HUES48 (cell line): Measurements from ENCODE around the gene CT45A6.
"Not testable (repeated sequence)": the region's sequence is repeated elsewhere in the genome, so short reads cannot be mapped to it uniquely, and the experiment has no call there.

ENCODE experiments used
- H3K27ac ChIP-seq: one replicate; pipeline ENCODE4 v1.7.0; 2013; ENCODE audit warnings: low read depth, low read length, inconsistent platforms
- H3K27me3 ChIP-seq: 2 replicates; pipeline ENCODE4 v1.6.1; 2013; ENCODE audit warnings: mild to moderate bottlenecking, low read length; ENCODE audit not compliant: control insufficient read depth, insufficient read depth
- H3K36me3 ChIP-seq: 2 replicates; pipeline ENCODE4 v1.6.1; 2013; ENCODE audit warnings: low read length; ENCODE audit not compliant: control insufficient read depth, insufficient read depth
- H3K4me1 ChIP-seq: 2 replicates; pipeline ENCODE4 v1.6.1; 2013; ENCODE audit warnings: mild to moderate bottlenecking, low read length; ENCODE audit not compliant: control insufficient read depth, insufficient read depth
- H3K4me3 ChIP-seq: 2 replicates; pipeline ENCODE4 v1.5.1; 2013; ENCODE audit warnings: mild to moderate bottlenecking, low read depth, low read length
- H3K9ac ChIP-seq: 2 replicates; pipeline ENCODE4 v1.6.1; 2013; ENCODE audit warnings: mild to moderate bottlenecking, low read depth, low read length, moderate library complexity
- H3K9me3 ChIP-seq: 2 replicates; pipeline ENCODE4 v1.6.1; 2013; ENCODE audit warnings: low read length; ENCODE audit not compliant: control insufficient read depth, insufficient read depth

Gene CT45A6, protein sequence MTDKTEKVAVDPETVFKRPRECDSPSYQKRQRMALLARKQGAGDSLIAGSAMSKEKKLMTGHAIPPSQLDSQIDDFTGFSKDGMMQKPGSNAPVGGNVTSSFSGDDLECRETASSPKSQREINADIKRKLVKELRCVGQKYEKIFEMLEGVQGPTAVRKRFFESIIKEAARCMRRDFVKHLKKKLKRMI

DNA sequence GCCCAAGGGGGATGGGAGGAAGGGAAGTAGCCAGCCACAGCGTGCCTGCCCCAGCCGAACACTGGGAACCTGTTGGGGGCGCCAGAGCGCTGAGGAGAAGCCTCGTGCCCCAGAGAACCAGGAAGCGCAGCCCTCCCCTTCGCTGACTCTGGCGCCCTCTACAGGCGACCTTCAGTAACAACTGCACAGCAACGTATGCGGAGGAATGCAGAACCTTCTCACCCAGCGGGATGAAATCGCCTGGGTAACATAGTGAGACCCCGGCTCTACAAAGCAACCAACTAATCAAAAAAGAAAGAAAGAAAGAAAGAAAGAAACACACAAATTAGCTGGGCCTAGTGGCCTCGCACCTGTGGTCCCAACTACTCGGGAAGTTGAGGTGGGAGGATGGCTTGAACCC is at the start of gene CT45A6:
Gene CT45A6 (minus strand): TSS at position 101 of the 400 bp plus-strand sequence. CDS start 3,794 bp downstream, outside the sequence.
- H3K27me3 ChIP-seq, H3K9ac ChIP-seq, H3K4me3 ChIP-seq, H3K4me1 ChIP-seq, H3K36me3 ChIP-seq, H3K9me3 ChIP-seq, H3K27ac ChIP-seq: not testable (repeated sequence)

DNA sequence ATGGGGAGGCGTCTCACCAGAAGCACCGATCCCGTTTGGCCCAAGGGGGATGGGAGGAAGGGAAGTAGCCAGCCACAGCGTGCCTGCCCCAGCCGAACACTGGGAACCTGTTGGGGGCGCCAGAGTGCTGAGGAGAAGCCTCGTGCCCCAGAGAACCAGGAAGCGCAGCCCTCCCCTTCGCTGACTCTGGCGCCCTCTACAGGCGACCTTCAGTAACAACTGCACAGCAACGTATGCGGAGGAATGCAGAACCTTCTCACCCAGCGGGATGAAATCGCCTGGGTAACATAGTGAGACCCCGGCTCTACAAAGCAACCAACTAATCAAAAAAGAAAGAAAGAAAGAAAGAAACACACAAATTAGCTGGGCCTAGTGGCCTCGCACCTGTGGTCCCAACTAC is 34.6 kb upstream of the CT45A6 start, which contains the start of gene CT45A7:
Gene CT45A7 (minus strand): TSS at position 101 of the 400 bp plus-strand sequence. CDS start 3,747 bp downstream, outside the sequence.
- H3K27ac ChIP-seq, H3K4me3 ChIP-seq, H3K9ac ChIP-seq, H3K4me1 ChIP-seq, H3K27me3 ChIP-seq, H3K36me3 ChIP-seq, H3K9me3 ChIP-seq: not testable (repeated sequence)

DNA sequence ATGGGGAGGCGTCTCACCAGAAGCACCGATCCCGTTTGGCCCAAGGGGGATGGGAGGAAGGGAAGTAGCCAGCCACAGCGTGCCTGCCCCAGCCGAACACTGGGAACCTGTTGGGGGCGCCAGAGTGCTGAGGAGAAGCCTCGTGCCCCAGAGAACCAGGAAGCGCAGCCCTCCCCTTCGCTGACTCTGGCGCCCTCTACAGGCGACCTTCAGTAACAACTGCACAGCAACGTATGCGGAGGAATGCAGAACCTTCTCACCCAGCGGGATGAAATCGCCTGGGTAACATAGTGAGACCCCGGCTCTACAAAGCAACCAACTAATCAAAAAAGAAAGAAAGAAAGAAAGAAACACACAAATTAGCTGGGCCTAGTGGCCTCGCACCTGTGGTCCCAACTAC is 17.3 kb upstream of the CT45A6 start, which contains the start of gene CT45A2:
Gene CT45A2 (minus strand): TSS at position 101 of the 400 bp plus-strand sequence. CDS start 3,747 bp downstream, outside the sequence.
- not testable (repeated sequence) for H3K4me1 ChIP-seq, H3K36me3 ChIP-seq, H3K27me3 ChIP-seq, H3K4me3 ChIP-seq, H3K9ac ChIP-seq, H3K9me3 ChIP-seq, H3K27ac ChIP-seq

DNA sequence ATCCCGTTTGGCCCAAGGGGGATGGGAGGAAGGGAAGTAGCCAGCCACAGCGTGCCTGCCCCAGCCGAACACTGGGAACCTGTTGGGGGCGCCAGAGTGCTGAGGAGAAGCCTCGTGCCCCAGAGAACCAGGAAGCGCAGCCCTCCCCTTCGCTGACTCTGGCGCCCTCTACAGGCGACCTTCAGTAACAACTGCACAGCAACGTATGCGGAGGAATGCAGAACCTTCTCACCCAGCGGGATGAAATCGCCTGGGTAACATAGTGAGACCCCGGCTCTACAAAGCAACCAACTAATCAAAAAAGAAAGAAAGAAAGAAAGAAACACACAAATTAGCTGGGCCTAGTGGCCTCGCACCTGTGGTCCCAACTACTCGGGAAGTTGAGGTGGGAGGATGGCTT is 17.2 kb downstream of the CT45A6 start, which contains the start of gene CT45A5:
Gene CT45A5 (minus strand): TSS at position 101 of the 400 bp plus-strand sequence. CDS start 3,774 bp downstream, outside the sequence.
- not testable (repeated sequence) for H3K4me3 ChIP-seq, H3K4me1 ChIP-seq, H3K9ac ChIP-seq, H3K27me3 ChIP-seq, H3K27ac ChIP-seq, H3K36me3 ChIP-seq, H3K9me3 ChIP-seq

DNA sequence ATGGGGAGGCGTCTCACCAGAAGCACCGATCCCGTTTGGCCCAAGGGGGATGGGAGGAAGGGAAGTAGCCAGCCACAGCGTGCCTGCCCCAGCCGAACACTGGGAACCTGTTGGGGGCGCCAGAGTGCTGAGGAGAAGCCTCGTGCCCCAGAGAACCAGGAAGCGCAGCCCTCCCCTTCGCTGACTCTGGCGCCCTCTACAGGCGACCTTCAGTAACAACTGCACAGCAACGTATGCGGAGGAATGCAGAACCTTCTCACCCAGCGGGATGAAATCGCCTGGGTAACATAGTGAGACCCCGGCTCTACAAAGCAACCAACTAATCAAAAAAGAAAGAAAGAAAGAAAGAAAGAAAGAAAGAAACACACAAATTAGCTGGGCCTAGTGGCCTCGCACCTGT is 34.5 kb downstream of the CT45A6 start, which contains the start of gene CT45A3:
Gene CT45A3 (minus strand): TSS at position 101 of the 400 bp plus-strand sequence. CDS start 3,747 bp downstream, outside the sequence.
- not testable (repeated sequence) for H3K9ac ChIP-seq, H3K9me3 ChIP-seq, H3K36me3 ChIP-seq, H3K27me3 ChIP-seq, H3K27ac ChIP-seq, H3K4me3 ChIP-seq, H3K4me1 ChIP-seq

DNA sequence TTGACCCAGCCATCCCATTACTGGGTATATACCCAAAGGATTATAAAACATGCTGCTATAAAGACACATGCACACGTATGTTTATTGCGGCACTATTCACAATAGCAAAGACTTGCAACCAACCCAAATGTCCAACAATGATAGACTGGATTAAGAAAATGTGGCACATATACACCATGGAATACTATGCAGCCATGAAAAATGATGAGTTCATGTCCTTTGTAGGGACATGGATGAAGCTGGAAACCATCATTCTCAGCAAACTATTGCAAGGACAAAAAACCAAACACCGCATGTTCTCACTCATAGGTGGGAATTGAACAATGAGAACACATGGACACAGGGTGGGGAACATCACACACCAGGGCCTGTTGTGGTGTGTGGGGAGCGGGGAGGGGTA is 57.8 kb downstream of the CT45A6 start:
- H3K9ac ChIP-seq, H3K27me3 ChIP-seq, H3K27ac ChIP-seq, H3K4me1 ChIP-seq, H3K4me3 ChIP-seq, H3K36me3 ChIP-seq: not testable (repeated sequence)
- H3K9me3 ChIP-seq: peaks cover 38% of the 10 kb centered on the region
